ENCODE measurements around the gene TGFBRAP1.

The TGFBRAP1 gene

GRCh38 chr2:105329561-105330495 lies at the start of gene TGFBRAP1:
Gene TGFBRAP1, minus strand, starts transcription at chr2:105329735. Its CDS starts 21,434 bp downstream, at chr2:105308301.
- DNase-seq (ENCODE audit: low read depth), result no peak

GRCh38 chr2:105378921-105379383 lies 49.4 kb upstream of the TGFBRAP1 start:
- DNase-seq (ENCODE audit: low read depth), result no peak

- no peak for DNase-seq (ENCODE audit: low read depth)
Measured at GRCh38 chr2:105378276-105378840, 48.8 kb upstream of the TGFBRAP1 start.

- DNase-seq (ENCODE audit: low read depth), result no peak
Measured at GRCh38 chr2:105377871-105378270, 48.3 kb upstream of the TGFBRAP1 start.

- DNase-seq (ENCODE audit: low read depth), result no peak
Measured at GRCh38 chr2:105376789-105377240, 47.3 kb upstream of the TGFBRAP1 start.

- no peak for DNase-seq (ENCODE audit: low read depth)
Measured at GRCh38 chr2:105376010-105376409, 46.5 kb upstream of the TGFBRAP1 start.

- no peak for DNase-seq (ENCODE audit: low read depth)
Measured at GRCh38 chr2:105375001-105375561, 45.5 kb upstream of the TGFBRAP1 start.

- no peak for DNase-seq (ENCODE audit: low read depth)
Measured at GRCh38 chr2:105373895-105374401, 44.4 kb upstream of the TGFBRAP1 start.

- DNase-seq (ENCODE audit: low read depth), result no peak
Measured at GRCh38 chr2:105373344-105373781, 43.8 kb upstream of the TGFBRAP1 start.

- no peak for DNase-seq (ENCODE audit: low read depth)
Measured at GRCh38 chr2:105371810-105372209, 42.3 kb upstream of the TGFBRAP1 start.

GRCh38 chr2:105371156-105371555 lies 41.6 kb upstream of the TGFBRAP1 start:
- no peak for DNase-seq (ENCODE audit: low read depth)

GRCh38 chr2:105369777-105370690 lies 40.5 kb upstream of the TGFBRAP1 start:
- no peak for DNase-seq (ENCODE audit: low read depth)

GRCh38 chr2:105368759-105369408 lies 39.3 kb upstream of the TGFBRAP1 start:
- DNase-seq (ENCODE audit: low read depth), result no peak

GRCh38 chr2:105365206-105365605 lies 35.7 kb upstream of the TGFBRAP1 start:
- no peak for DNase-seq (ENCODE audit: low read depth)

GRCh38 chr2:105364436-105365139 lies 35.1 kb upstream of the TGFBRAP1 start:
- no peak for DNase-seq (ENCODE audit: low read depth)

- DNase-seq (ENCODE audit: low read depth), result no peak
Measured at GRCh38 chr2:105362862-105363591, 33.5 kb upstream of the TGFBRAP1 start.

- DNase-seq (ENCODE audit: low read depth), result no peak
Measured at GRCh38 chr2:105361102-105361889, 31.8 kb upstream of the TGFBRAP1 start.

GRCh38 chr2:105358593-105358992 lies 29.1 kb upstream of the TGFBRAP1 start:
- DNase-seq (ENCODE audit: low read depth), result no peak

- DNase-seq (ENCODE audit: low read depth), result no peak
Measured at GRCh38 chr2:105357122-105357521, 27.6 kb upstream of the TGFBRAP1 start.
